PC-9 (cell line): ENCODE data around the gene FAM193B. TPM values are rescaled to one million over a fixed set of nuclear protein-coding genes. Genes with fewer than 3 reads are reported as not detected.

Source experiments
- BruUV-seq: library from RNA; stranded (reverse); fragments of 400-500 nt; replicated peaks from 2 replicates; lab custom pipeline; 2021; lab: Mats Ljungman, UMichigan
- CTCF ChIA-PET: fragments of 300-600 bp; sonication (Branson Sonifier 250); formaldehyde crosslinking; loops from one replicate; lab custom pipeline; 2022; ENCODE audit warnings: antibody characterized with exemption; lab: Charles Lee
- POLR2A ChIA-PET: fragments of 300-600 bp; sonication (Branson Sonifier 250); formaldehyde crosslinking; loops from one replicate; lab custom pipeline; 2022; ENCODE audit warnings: antibody characterized with exemption; ENCODE audit not compliant: unreplicated experiment; lab: Charles Lee
- DNase-seq, 2 experiments: peaks; one replicate each; pipeline versions ENCODE4 v3.0.0 to v3.0.0-alpha.2; 2015 to 2022; ENCODE audit warnings: mixed read lengths in 1 of 2
- H2AFZ ChIP-seq: fragments of 200-600 bp; sonication (generic); 2 replicates; pipeline ENCODE4 v1.8.1; 2017; ENCODE audit warnings: antibody characterized with exemption
- H3F3A ChIP-seq: fragments of 200-600 bp; sonication (generic); 2 replicates; pipeline ENCODE4 v1.8.1; 2017; ENCODE audit warnings: antibody characterized with exemption, mild to moderate bottlenecking, low read depth; ENCODE audit not compliant: insufficient read depth
- H3K27ac ChIP-seq: fragments of 200-600 bp; sonication (generic); 2 replicates; pipeline ENCODE4 v1.6.1; 2016; ENCODE audit warnings: mixed run types
- H3K27me3 ChIP-seq: fragments of 200-600 bp; sonication (generic); 2 replicates; pipeline ENCODE4 v1.6.1; 2016; ENCODE audit warnings: low read depth, mixed run types; ENCODE audit not compliant: insufficient read depth
- H3K36me3 ChIP-seq: fragments of 200-600 bp; sonication (generic); 2 replicates; pipeline ENCODE4 v1.6.1; 2016; ENCODE audit warnings: low read depth, mixed run types
- H3K4me1 ChIP-seq: fragments of 200-600 bp; sonication (generic); replicated peaks from 2 replicates; pipeline ENCODE4 v1.6.1; 2016; ENCODE audit warnings: mixed run types; ENCODE audit not compliant: insufficient read depth
- H3K4me2 ChIP-seq: fragments of 200-600 bp; sonication (generic); 2 replicates; pipeline ENCODE4 v1.6.1; 2017; ENCODE audit warnings: mixed run types
- H3K4me3 ChIP-seq: fragments of 200-600 bp; sonication (generic); 2 replicates; pipeline ENCODE4 v1.6.1; 2016; ENCODE audit warnings: mixed run types
- H3K79me2 ChIP-seq: fragments of 200-600 bp; sonication (generic); 2 replicates; pipeline ENCODE4 v1.6.1; 2017; ENCODE audit warnings: low read depth, mixed run types
- H3K9me2 ChIP-seq: fragments of 200-600 bp; sonication (generic); 2 replicates; pipeline ENCODE4 v1.8.1; 2017; ENCODE audit warnings: mild to moderate bottlenecking; ENCODE audit not compliant: insufficient read depth
- H3K9me3 ChIP-seq: fragments of 200-600 bp; sonication (generic); 2 replicates; pipeline ENCODE4 v1.8.1; 2016; ENCODE audit warnings: low read depth; ENCODE audit not compliant: insufficient read depth
- H4K20me1 ChIP-seq: fragments of 200-600 bp; sonication (generic); 2 replicates; pipeline ENCODE4 v1.8.1; 2017; ENCODE audit not compliant: insufficient read depth
- EZH2 ChIP-seq: fragments of 200-600 bp; sonication (generic); IDR thresholded peaks from 2 replicates; pipeline ENCODE4 v1.8.0; 2017; ENCODE audit warnings: antibody characterized with exemption, low read depth
- intact Hi-C: fragments of 100-400 bp; cut with micrococcal nuclease; formaldehyde crosslinking; loops from one replicate; pipeline ENCODE4 v1.10.0; 2022; ENCODE audit not compliant: unreplicated experiment
- total RNA-seq: library from RNA; stranded (reverse); gene quantifications from 2 replicates; pipeline ENCODE4 v1.2.3, GENCODE V29; 2021
- TF ChIP-seq, protein P1 (sequence below): fragments of 200-600 bp; sonication (generic); conservative IDR thresholded peaks from 2 replicates; pipeline ENCODE4 v1.6.1; 2017; ENCODE audit warnings: mixed run types, antibody characterized with exemption, mild to moderate bottlenecking, moderate library complexity

The FAM193B gene
- total RNA-seq, 1 experiment from 2014 or later = 70.4 TPM

GRCh38 chr5:177484902-177485549 is 69.3 kb downstream of the FAM193B start:
- no TSS peak for BruUV-seq
- Histone ChIP-seq H3K27me3 (no peaks in the 10 kb centered on the region), H3K27ac (no peak overlapping the region), H3K36me3 (peaks cover 4% of the 10 kb centered on the region; the same call in 1 of the 2 replicates), H3K9me2 (no peaks in the 10 kb centered on the region), H2AFZ (no peak overlapping the region), H4K20me1 (no peaks in the 10 kb centered on the region), H3K4me2 (no peak overlapping the region), H3K79me2 (no peaks in the 10 kb centered on the region), H3F3A (peaks cover 24% of the 10 kb centered on the region), H3K4me1 (no peaks in the 10 kb centered on the region), H3K4me3 (no peak overlapping the region), H3K9me3 (no peaks in the 10 kb centered on the region)
- intact Hi-C loops = no loop called here
- DNase-seq = no peak
- TF ChIP-seq, protein P1, sequence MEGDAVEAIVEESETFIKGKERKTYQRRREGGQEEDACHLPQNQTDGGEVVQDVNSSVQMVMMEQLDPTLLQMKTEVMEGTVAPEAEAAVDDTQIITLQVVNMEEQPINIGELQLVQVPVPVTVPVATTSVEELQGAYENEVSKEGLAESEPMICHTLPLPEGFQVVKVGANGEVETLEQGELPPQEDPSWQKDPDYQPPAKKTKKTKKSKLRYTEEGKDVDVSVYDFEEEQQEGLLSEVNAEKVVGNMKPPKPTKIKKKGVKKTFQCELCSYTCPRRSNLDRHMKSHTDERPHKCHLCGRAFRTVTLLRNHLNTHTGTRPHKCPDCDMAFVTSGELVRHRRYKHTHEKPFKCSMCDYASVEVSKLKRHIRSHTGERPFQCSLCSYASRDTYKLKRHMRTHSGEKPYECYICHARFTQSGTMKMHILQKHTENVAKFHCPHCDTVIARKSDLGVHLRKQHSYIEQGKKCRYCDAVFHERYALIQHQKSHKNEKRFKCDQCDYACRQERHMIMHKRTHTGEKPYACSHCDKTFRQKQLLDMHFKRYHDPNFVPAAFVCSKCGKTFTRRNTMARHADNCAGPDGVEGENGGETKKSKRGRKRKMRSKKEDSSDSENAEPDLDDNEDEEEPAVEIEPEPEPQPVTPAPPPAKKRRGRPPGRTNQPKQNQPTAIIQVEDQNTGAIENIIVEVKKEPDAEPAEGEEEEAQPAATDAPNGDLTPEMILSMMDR = no peak
- no peak for TF ChIP-seq EZH2
- POLR2A ChIA-PET = no interaction called here
- CTCF ChIA-PET = interaction anchor here (0.6 kb wide), 1 partner anchor 13 kb away, joined by 3 read pairs; no protein-coding TSS in a partner anchor

DNA sequence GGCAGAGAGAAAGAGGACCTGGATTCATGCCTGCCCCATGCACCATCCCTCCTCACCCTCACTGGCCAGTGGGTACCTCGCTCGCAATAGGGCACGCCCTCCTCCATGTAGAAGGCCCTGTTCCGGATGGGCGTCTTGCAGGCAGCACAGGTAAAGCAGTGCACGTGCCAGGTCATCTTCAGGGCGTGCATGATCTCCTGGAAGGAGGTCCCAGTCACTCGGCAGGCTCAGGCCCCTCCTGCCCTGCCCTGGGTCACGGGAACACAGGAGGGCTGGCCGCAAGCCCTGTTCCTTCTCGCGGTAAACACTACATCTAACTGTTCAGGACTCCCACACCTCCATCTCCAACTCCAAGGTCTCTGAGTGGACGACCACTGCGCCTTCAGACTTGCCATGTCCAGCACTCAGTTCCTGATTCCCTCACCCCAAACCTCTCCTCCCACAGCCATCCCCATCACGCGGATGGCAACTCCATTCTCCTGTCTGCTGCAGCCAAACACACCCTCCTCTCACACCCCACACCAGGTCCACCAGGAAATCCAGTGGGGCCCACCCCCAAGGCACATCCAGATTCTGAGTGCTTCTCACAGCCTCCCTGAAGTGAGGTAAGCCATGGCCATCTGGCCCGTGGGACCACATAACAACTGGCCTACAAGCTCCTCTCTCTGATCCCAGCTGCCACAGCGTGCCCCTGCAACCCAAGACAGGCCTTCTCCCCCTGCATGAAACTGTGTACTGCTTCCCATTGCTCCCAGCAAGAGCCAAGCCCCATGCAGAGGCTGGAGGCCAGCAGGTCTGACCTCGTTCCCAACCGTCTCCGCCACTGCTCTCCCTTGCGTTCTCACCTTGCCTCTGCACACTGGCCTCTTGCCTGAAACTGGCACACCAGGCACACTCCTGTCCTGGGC is 70.1 kb downstream of the FAM193B start:
- Histone ChIP-seq H3K9me2 (no peaks in the 10 kb centered on the region), H3K4me1 (no peaks in the 10 kb centered on the region), H3K36me3 (peaks cover 3% of the 10 kb centered on the region; the same call in 1 of the 2 replicates), H3K27me3 (no peaks in the 10 kb centered on the region), H3F3A (peaks cover 32% of the 10 kb centered on the region), H4K20me1 (no peaks in the 10 kb centered on the region), H2AFZ (no peak overlapping the region), H3K27ac (no peak overlapping the region), H3K4me3 (no peak overlapping the region), H3K4me2 (no peak overlapping the region), H3K79me2 (no peaks in the 10 kb centered on the region), H3K9me3 (no peaks in the 10 kb centered on the region)
- POLR2A ChIA-PET = no interaction called here
- CTCF ChIA-PET = no interaction called here
- TF ChIP-seq, protein P1 = no peak
- BruUV-seq = no TSS peak
- DNase-seq = no peak
- intact Hi-C loops = no loop called here

GRCh38 chr5:177483042-177483441 is 71.3 kb downstream of the FAM193B start:
- no peak overlapping the region for H2AFZ ChIP-seq
- no peaks in the 10 kb centered on the region for H3K9me2 ChIP-seq
- intact Hi-C loops = no loop called here
- H4K20me1 ChIP-seq = no peaks in the 10 kb centered on the region
- ChIA-PET POLR2A (no interaction called here), CTCF (no interaction called here)
- no peaks in the 10 kb centered on the region for H3K4me1 ChIP-seq
- H3K36me3 ChIP-seq = no peaks in the 10 kb centered on the region
- no peak overlapping the region for H3K4me2 ChIP-seq
- TF ChIP-seq, protein P1 = no peak
- no peak for TF ChIP-seq EZH2
- BruUV-seq = no TSS peak
- no peaks in the 10 kb centered on the region for H3K27me3 ChIP-seq
- peaks cover 43% of the 10 kb centered on the region for H3F3A ChIP-seq
- peak in 1 of 2 experiments; percentile 21 for DNase-seq
- no peaks in the 10 kb centered on the region for H3K79me2 ChIP-seq
- H3K4me3 ChIP-seq = no peak overlapping the region
- H3K9me3 ChIP-seq = no peaks in the 10 kb centered on the region
- H3K27ac ChIP-seq = no peak overlapping the region
